ENCODE results near the gene CPXM2.

The CPXM2 gene

DNA sequence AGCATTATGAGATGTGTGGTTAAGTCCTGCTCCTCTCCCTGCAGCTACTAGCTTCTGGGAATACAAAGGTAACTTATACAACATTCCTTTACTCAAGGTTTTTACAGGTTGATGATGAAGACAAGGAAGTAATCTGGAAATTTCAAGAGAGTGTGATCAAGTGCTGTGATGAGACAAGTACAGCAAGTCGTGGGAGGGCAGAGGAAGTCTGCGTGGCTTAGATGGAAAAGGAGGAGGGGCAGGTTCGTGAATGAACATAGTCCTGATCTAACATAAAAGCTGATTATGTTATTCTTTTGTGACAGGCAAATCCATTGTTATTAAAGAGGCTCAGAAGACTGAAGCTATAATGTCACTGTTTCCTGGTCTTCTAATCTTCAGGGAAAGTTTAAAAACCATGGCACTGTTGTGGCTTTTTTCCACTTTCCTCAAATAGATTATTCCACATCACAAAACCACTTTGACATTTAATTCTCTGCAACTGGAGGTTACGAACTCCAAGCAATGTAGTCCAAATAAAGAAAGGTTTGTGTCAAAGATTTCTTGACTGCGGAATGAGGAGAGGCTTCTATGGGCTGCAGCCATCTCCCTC, 84.1 kb downstream of the CPXM2 start:
- no peak overlapping the region for H3K4me3 ChIP-seq (ENCODE audit: low read length in 2 of 2)
- no peaks in the 10 kb centered on the region for H3K9me3 ChIP-seq (ENCODE audit: control insufficient read depth in 2 of 2, low read length in 2 of 2)
- H3K4me1 ChIP-seq (ENCODE audit: control insufficient read depth in 2 of 2, insufficient read depth in 2 of 2, low read length in 2 of 2) = no peaks in the 10 kb centered on the region
- H3K9ac ChIP-seq (ENCODE audit: low read depth in 1 of 2, low read length in 2 of 2) = no peak overlapping the region
- H3K36me3 ChIP-seq (ENCODE audit: control insufficient read depth in 2 of 2, insufficient read depth in 2 of 2, low read length in 2 of 2) = no peaks in the 10 kb centered on the region
- no peaks in the 10 kb centered on the region for H3K27me3 ChIP-seq (ENCODE audit: control insufficient read depth in 2 of 2, insufficient read depth in 2 of 2, low read length in 2 of 2)
- no peak overlapping the region for H3K27ac ChIP-seq (ENCODE audit: low read depth in 2 of 2, low read length in 2 of 2)

DNA sequence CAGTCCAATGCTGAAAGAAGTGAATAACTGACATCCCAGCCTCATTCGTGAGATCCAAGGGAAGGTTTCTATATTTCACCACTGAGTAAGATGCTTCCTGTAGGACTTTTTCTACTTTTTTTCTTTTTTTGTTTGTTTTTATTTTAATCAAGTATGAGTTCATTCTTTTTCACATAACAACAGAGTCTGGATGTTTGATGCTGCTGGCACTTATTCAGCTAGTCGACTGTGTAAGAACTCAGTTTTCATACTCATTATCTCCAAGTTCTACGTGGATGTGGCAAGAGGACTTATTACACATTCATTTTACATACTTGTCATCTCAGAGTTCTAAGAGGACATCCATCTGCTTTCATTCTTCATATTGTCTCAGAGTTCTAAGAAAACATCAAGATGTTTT, 86.9 kb downstream of the CPXM2 start:
- H3K27ac ChIP-seq (ENCODE audit: low read depth in 2 of 2, low read length in 2 of 2) = no peak overlapping the region
- no peaks in the 10 kb centered on the region for H3K4me1 ChIP-seq (ENCODE audit: control insufficient read depth in 2 of 2, insufficient read depth in 2 of 2, low read length in 2 of 2)
- H3K9me3 ChIP-seq (ENCODE audit: control insufficient read depth in 2 of 2, low read length in 2 of 2) = no peaks in the 10 kb centered on the region
- no peak overlapping the region for H3K9ac ChIP-seq (ENCODE audit: low read depth in 1 of 2, low read length in 2 of 2)
- H3K4me3 ChIP-seq (ENCODE audit: low read length in 2 of 2) = no peak overlapping the region
- H3K36me3 ChIP-seq (ENCODE audit: control insufficient read depth in 2 of 2, insufficient read depth in 2 of 2, low read length in 2 of 2) = no peaks in the 10 kb centered on the region
- H3K27me3 ChIP-seq (ENCODE audit: control insufficient read depth in 2 of 2, insufficient read depth in 2 of 2, low read length in 2 of 2) = no peaks in the 10 kb centered on the region

DNA sequence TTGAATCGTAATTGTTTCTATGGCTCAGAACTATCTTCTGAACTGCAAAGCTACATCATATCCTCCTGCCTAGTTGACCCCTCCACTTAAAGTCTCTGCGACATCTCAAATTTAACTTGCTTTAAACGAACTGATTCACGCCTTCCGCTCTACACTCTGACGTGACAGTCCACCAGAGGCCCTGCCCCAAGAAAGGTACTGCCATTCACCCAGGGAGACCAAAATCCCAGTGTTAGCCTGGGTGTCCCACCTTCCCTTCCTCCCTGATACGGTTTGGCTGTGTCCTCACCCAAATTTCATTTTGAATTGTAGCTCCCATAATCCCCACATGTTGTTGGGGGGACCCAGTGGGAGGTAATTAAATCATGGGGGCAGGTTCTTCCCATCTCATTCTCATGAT, 90.8 kb downstream of the CPXM2 start:
- Histone ChIP-seq H3K9me3 (ENCODE audit: control insufficient read depth in 2 of 2, low read length in 2 of 2) (no peaks in the 10 kb centered on the region), H3K27ac (ENCODE audit: low read depth in 2 of 2, low read length in 2 of 2) (no peak overlapping the region), H3K9ac (ENCODE audit: low read depth in 1 of 2, low read length in 2 of 2) (no peak overlapping the region), H3K36me3 (ENCODE audit: control insufficient read depth in 2 of 2, insufficient read depth in 2 of 2, low read length in 2 of 2) (no peaks in the 10 kb centered on the region), H3K27me3 (ENCODE audit: control insufficient read depth in 2 of 2, insufficient read depth in 2 of 2, low read length in 2 of 2) (no peaks in the 10 kb centered on the region), H3K4me3 (ENCODE audit: low read length in 2 of 2) (no peak overlapping the region), H3K4me1 (ENCODE audit: control insufficient read depth in 2 of 2, insufficient read depth in 2 of 2, low read length in 2 of 2) (no peaks in the 10 kb centered on the region)

DNA sequence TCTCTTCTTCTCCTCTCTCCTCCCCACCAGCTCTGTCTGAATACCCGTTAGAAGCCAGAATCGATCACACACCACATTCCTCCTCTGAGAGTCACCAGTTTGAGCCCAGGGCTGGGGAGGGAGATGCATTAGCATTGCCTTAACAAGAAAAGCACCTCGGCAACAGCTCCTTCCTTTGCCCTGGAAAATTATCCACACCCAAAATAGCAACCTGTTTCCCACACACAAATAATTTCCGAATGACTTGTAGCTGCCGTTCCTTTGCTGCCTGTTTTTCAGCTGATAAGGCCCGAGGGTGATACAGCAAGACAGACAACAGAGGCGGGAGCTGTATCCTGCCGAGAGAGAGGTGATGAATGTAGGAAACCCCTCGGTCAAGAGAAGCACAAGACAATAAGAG, 91.3 kb downstream of the CPXM2 start:
- H3K27me3 ChIP-seq (ENCODE audit: control insufficient read depth in 2 of 2, insufficient read depth in 2 of 2, low read length in 2 of 2) = no peaks in the 10 kb centered on the region
- no peak overlapping the region for H3K9ac ChIP-seq (ENCODE audit: low read depth in 1 of 2, low read length in 2 of 2)
- H3K9me3 ChIP-seq (ENCODE audit: control insufficient read depth in 2 of 2, low read length in 2 of 2) = no peaks in the 10 kb centered on the region
- no peaks in the 10 kb centered on the region for H3K4me1 ChIP-seq (ENCODE audit: control insufficient read depth in 2 of 2, insufficient read depth in 2 of 2, low read length in 2 of 2)
- no peak overlapping the region for H3K27ac ChIP-seq (ENCODE audit: low read depth in 2 of 2, low read length in 2 of 2)
- no peaks in the 10 kb centered on the region for H3K36me3 ChIP-seq (ENCODE audit: control insufficient read depth in 2 of 2, insufficient read depth in 2 of 2, low read length in 2 of 2)
- H3K4me3 ChIP-seq (ENCODE audit: low read length in 2 of 2) = no peak overlapping the region

DNA sequence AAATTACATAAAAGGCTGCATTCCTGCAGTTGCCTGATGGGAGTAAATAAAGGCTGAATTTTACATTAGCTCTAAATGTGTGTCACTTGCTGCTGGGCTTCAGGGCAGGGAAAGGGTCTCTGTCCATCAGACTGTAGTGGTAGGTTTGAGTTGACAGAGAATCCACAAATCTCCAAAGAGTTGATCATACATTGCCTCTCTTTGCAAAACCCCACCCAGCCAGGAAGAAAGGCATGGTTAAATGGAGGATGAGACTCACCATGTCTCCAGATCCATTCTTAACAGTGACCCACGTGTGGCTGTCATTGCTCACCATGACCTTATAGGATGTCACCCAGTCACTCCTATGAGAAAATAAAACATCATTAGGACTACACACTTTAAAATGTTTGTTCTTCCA, 92.8 kb downstream of the CPXM2 start:
- Histone ChIP-seq H3K9me3 (ENCODE audit: control insufficient read depth in 2 of 2, low read length in 2 of 2) (no peaks in the 10 kb centered on the region), H3K9ac (ENCODE audit: low read depth in 1 of 2, low read length in 2 of 2) (no peak overlapping the region), H3K4me3 (ENCODE audit: low read length in 2 of 2) (no peak overlapping the region), H3K27ac (ENCODE audit: low read depth in 2 of 2, low read length in 2 of 2) (no peak overlapping the region), H3K27me3 (ENCODE audit: control insufficient read depth in 2 of 2, insufficient read depth in 2 of 2, low read length in 2 of 2) (no peaks in the 10 kb centered on the region), H3K36me3 (ENCODE audit: control insufficient read depth in 2 of 2, insufficient read depth in 2 of 2, low read length in 2 of 2) (no peaks in the 10 kb centered on the region), H3K4me1 (ENCODE audit: control insufficient read depth in 2 of 2, insufficient read depth in 2 of 2, low read length in 2 of 2) (no peaks in the 10 kb centered on the region)

DNA sequence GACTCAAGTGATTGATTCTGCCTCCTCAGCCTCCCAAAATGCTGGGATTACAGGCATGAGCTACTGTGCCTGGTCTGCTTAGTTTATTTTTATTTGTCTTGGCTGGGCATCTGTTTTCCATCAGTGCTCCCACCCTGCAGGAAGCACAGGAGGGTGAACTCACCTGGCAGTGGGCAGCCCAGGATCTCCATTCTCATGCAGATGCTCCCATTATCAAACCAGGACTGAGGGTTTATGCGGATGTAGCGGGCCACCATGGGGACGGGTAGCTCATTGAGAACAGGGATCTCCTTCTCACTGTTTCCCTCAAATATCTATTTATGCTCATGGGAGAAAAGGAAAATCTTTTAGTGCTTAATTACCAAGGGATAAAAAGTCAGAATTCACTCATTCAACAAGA, 93.8 kb downstream of the CPXM2 start:
- Histone ChIP-seq H3K27ac (ENCODE audit: low read depth in 2 of 2, low read length in 2 of 2) (no peak overlapping the region), H3K9ac (ENCODE audit: low read depth in 1 of 2, low read length in 2 of 2) (no peak overlapping the region), H3K27me3 (ENCODE audit: control insufficient read depth in 2 of 2, insufficient read depth in 2 of 2, low read length in 2 of 2) (no peaks in the 10 kb centered on the region)

DNA sequence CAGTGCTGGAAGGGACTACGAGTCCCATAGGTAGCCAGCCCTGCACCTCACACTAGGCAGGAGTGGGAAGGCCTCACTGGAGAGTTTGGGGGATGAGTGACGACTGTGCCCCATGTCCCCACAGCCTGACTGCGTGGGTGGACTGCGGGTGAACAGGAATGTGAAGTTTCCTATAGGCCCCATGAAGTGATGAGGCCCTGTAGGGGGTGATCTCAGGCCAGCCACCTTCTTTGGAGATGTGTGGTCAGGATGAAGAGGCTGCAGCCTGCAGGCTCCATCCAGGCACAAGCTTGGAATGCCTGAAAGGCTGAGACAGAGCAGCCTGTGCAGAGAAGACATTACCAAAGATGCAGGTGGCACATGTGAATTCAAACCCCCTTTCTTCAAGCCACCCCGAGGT, 94.9 kb downstream of the CPXM2 start:
- Histone ChIP-seq H3K27ac (ENCODE audit: low read depth in 2 of 2, low read length in 2 of 2) (no peak overlapping the region), H3K4me1 (ENCODE audit: control insufficient read depth in 2 of 2, insufficient read depth in 2 of 2, low read length in 2 of 2) (no peaks in the 10 kb centered on the region), H3K27me3 (ENCODE audit: control insufficient read depth in 2 of 2, insufficient read depth in 2 of 2, low read length in 2 of 2) (no peaks in the 10 kb centered on the region), H3K36me3 (ENCODE audit: control insufficient read depth in 2 of 2, insufficient read depth in 2 of 2, low read length in 2 of 2) (no peaks in the 10 kb centered on the region), H3K4me3 (ENCODE audit: low read length in 2 of 2) (no peak overlapping the region), H3K9me3 (ENCODE audit: control insufficient read depth in 2 of 2, low read length in 2 of 2) (no peaks in the 10 kb centered on the region), H3K9ac (ENCODE audit: low read depth in 1 of 2, low read length in 2 of 2) (no peak overlapping the region)

More for the DNA sequence above, 93.8 kb downstream of the CPXM2 start:
- Histone ChIP-seq H3K9me3 (ENCODE audit: control insufficient read depth in 2 of 2, low read length in 2 of 2) (no peaks in the 10 kb centered on the region), H3K4me3 (ENCODE audit: low read length in 2 of 2) (no peak overlapping the region), H3K4me1 (ENCODE audit: control insufficient read depth in 2 of 2, insufficient read depth in 2 of 2, low read length in 2 of 2) (no peaks in the 10 kb centered on the region), H3K36me3 (ENCODE audit: control insufficient read depth in 2 of 2, insufficient read depth in 2 of 2, low read length in 2 of 2) (no peaks in the 10 kb centered on the region)

DNA sequence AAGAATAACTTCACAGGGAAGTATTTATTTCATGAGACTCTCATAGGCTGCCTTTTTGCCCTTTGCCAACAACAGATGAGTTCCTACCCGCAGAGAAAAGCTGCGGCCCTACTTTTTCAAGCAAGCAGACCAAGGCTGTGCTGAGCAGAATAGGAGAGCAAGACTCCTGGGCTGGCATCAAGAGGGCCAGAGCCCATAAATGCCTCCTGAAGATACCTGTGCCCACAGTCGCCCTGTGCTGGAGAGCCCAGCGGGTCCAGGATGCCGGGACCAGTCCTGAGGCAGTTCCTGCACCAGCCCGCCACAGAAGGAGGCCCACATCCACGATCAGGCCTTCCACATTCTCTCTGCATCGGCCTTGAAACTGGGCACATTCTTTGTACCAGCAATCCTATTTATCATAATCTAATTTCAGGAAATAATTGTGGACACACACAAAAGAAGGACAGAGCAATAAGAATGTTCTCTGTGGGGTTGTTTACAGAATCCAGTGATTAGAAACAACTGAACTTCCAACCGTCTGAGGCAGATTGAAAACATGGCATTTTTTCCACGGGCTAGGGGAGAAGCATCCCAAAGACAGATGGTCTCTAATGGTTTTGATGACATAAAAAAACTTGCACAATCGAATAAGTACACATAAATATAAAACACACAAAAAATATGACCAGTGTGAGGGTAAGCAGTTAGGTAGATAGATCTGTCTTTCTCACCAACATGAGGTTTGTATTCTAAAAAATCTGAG, 95.6 kb downstream of the CPXM2 start:
- H3K27me3 ChIP-seq (ENCODE audit: control insufficient read depth in 2 of 2, insufficient read depth in 2 of 2, low read length in 2 of 2) = no peaks in the 10 kb centered on the region
- no peak overlapping the region for H3K4me3 ChIP-seq (ENCODE audit: low read length in 2 of 2)
- no peak overlapping the region for H3K9ac ChIP-seq (ENCODE audit: low read depth in 1 of 2, low read length in 2 of 2)
- H3K36me3 ChIP-seq (ENCODE audit: control insufficient read depth in 2 of 2, insufficient read depth in 2 of 2, low read length in 2 of 2) = no peaks in the 10 kb centered on the region
- no peaks in the 10 kb centered on the region for H3K9me3 ChIP-seq (ENCODE audit: control insufficient read depth in 2 of 2, low read length in 2 of 2)
- H3K4me1 ChIP-seq (ENCODE audit: control insufficient read depth in 2 of 2, insufficient read depth in 2 of 2, low read length in 2 of 2) = no peaks in the 10 kb centered on the region
- no peak overlapping the region for H3K27ac ChIP-seq (ENCODE audit: low read depth in 2 of 2, low read length in 2 of 2)

DNA sequence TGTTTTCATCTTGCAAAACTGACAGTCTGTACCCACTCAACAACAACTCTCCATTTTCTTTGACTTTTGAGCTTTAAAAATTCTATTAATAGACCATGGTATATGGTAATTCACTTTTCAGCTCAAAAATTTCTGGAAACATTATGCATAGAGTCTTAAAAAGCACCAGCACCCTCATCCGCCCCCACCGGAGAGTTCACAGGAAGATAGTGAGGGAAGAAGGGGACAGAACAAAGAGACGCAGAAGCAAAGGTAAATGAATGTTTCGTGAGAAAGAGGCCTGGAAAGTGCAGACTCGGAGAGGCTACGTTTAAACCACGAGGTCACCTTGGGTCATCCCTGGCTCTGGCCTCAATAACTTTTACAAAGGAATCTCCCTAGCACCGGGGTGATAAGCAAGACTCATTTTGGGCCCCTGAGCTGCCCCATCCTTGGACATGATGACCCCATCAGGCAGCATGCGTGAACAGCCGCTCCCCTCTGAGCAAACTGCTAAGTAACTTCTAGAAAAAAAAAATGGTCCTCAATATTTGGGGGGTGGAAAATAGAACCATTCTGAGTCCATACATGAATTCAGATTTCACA, 96.3 kb downstream of the CPXM2 start:
- Histone ChIP-seq H3K27ac (ENCODE audit: low read depth in 2 of 2, low read length in 2 of 2) (no peak overlapping the region), H3K4me1 (ENCODE audit: control insufficient read depth in 2 of 2, insufficient read depth in 2 of 2, low read length in 2 of 2) (no peaks in the 10 kb centered on the region), H3K9ac (ENCODE audit: low read depth in 1 of 2, low read length in 2 of 2) (no peak overlapping the region), H3K9me3 (ENCODE audit: control insufficient read depth in 2 of 2, low read length in 2 of 2) (no peaks in the 10 kb centered on the region), H3K36me3 (ENCODE audit: control insufficient read depth in 2 of 2, insufficient read depth in 2 of 2, low read length in 2 of 2) (no peaks in the 10 kb centered on the region), H3K27me3 (ENCODE audit: control insufficient read depth in 2 of 2, insufficient read depth in 2 of 2, low read length in 2 of 2) (no peaks in the 10 kb centered on the region), H3K4me3 (ENCODE audit: low read length in 2 of 2) (no peak overlapping the region)

DNA sequence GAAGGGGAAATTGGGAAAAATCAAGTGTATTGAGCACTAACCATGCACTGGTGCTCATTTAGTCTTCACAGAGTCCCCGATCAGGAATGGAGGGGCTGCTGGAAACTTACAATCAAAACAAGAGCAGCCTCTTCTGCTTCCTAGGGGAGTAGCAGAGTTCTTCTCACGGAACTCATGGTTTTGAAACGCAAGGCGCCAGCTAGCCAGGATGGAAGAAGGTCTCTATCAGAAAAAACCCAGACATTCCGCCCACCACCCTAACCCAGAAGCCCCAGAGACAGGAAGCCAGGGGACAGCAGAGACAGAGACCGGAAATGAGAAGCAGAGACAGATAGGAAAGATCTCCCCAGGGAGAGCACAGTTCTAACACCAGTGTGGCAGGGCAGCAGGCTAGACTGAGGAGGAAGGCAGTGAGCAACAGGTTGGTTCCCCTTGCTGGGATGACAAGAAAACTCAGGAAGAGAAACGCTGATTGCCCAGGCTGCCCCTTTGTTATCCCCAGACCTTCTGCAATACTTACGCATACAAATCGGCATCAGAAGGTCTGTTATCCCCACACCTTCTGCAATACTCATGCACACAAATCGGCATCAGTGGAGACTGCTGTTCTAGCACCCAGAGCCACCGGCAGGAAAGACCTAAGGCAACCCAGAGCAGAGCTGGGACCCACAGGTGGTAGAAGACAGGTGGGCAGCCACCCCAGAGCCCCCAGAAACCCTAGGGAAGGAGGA, 99.2 kb downstream of the CPXM2 start:
- H3K36me3 ChIP-seq (ENCODE audit: control insufficient read depth in 2 of 2, insufficient read depth in 2 of 2, low read length in 2 of 2) = no peaks in the 10 kb centered on the region
- no peak overlapping the region for H3K9ac ChIP-seq (ENCODE audit: low read depth in 1 of 2, low read length in 2 of 2)
- H3K4me1 ChIP-seq (ENCODE audit: control insufficient read depth in 2 of 2, insufficient read depth in 2 of 2, low read length in 2 of 2) = no peaks in the 10 kb centered on the region
- no peak overlapping the region for H3K4me3 ChIP-seq (ENCODE audit: low read length in 2 of 2)
- no peaks in the 10 kb centered on the region for H3K27me3 ChIP-seq (ENCODE audit: control insufficient read depth in 2 of 2, insufficient read depth in 2 of 2, low read length in 2 of 2)
- H3K9me3 ChIP-seq (ENCODE audit: control insufficient read depth in 2 of 2, low read length in 2 of 2) = no peaks in the 10 kb centered on the region
- no peak overlapping the region for H3K27ac ChIP-seq (ENCODE audit: low read depth in 2 of 2, low read length in 2 of 2)

All from mucosa of rectum (tissue), 2 donors.